Measurements from ENCODE around the gene SLC8B1. TPM values are rescaled to one million over a fixed set of nuclear protein-coding genes. Genes with fewer than 3 reads are reported as not detected.

Gene SLC8B1
- polyA plus RNA-seq, 1 donor from 2014 or later = 1.1 TPM

DNA sequence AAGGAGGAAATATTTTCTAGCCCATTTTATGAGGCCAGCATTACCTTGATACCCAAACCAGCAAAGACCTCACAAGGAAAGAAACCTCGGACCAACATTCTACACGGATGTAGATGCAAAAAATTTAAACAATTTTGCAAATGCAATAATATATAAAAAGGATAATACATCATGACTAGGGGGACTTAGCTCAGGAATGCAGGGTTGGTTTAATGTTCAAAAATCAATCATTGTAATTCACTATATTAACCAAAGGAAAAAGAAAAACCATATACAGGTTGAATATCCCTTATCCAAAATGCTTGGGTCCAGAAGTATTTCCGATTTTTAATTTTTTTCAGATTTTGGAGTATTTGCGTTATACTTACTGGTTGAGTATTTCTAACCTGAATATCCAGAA lies 80.6 kb downstream of the SLC8B1 start:
- Histone ChIP-seq H3K27ac (ENCODE audit: low read length) (no peak overlapping the region), H3K4me3 (ENCODE audit: low read length) (no peak overlapping the region), H4K20me1 (ENCODE audit: insufficient read depth) (no peaks in the 10 kb centered on the region), H3K79me2 (replicated peaks; ENCODE audit: insufficient read depth, low read length) (no peaks in the 10 kb centered on the region), H3K9me3 (ENCODE audit: low read length) (no peaks in the 10 kb centered on the region), H3F3A (ENCODE audit: insufficient read depth, low read length, poor library complexity, severe bottlenecking) (no peaks in the 10 kb centered on the region), H3K9ac (ENCODE audit: low read length) (no peak overlapping the region), H2AFZ (ENCODE audit: low read depth, low read length) (no peak overlapping the region), H3K9me2 (ENCODE audit: insufficient read depth, low read length) (no peaks in the 10 kb centered on the region), H3K27me3 (ENCODE audit: insufficient read depth, low read depth, low read length) (no peaks in the 10 kb centered on the region), H3K36me3 (ENCODE audit: insufficient read depth, low read length) (no peaks in the 10 kb centered on the region), H3K4me2 (ENCODE audit: low read length) (no peak overlapping the region)
- TF ChIP-seq, protein P1, sequence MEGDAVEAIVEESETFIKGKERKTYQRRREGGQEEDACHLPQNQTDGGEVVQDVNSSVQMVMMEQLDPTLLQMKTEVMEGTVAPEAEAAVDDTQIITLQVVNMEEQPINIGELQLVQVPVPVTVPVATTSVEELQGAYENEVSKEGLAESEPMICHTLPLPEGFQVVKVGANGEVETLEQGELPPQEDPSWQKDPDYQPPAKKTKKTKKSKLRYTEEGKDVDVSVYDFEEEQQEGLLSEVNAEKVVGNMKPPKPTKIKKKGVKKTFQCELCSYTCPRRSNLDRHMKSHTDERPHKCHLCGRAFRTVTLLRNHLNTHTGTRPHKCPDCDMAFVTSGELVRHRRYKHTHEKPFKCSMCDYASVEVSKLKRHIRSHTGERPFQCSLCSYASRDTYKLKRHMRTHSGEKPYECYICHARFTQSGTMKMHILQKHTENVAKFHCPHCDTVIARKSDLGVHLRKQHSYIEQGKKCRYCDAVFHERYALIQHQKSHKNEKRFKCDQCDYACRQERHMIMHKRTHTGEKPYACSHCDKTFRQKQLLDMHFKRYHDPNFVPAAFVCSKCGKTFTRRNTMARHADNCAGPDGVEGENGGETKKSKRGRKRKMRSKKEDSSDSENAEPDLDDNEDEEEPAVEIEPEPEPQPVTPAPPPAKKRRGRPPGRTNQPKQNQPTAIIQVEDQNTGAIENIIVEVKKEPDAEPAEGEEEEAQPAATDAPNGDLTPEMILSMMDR (IDR thresholded peaks at IDR 0.05; ENCODE audit: poor library complexity, severe bottlenecking) = no peak
- TF ChIP-seq SMC3 (conservative IDR thresholded peaks at IDR 0.05; ENCODE audit: poor library complexity) (no peak), RAD21 (conservative IDR thresholded peaks at IDR 0.05) (no peak), EZH2 (IDR thresholded peaks at IDR 0.05; ENCODE audit: borderline replicate concordance, insufficient read depth, low read length, poor library complexity, severe bottlenecking) (no peak), TAF1 (IDR thresholded peaks at IDR 0.05; ENCODE audit: low read depth) (no peak), MXI1 (conservative IDR thresholded peaks at IDR 0.05; ENCODE audit: poor library complexity, severe bottlenecking) (no peak), EP300 (conservative IDR thresholded peaks at IDR 0.05; ENCODE audit: poor library complexity, severe bottlenecking) (no peak), POLR2AphosphoS5 (IDR thresholded peaks at IDR 0.05) (no peak)
- TF ChIP-seq, protein P2, sequence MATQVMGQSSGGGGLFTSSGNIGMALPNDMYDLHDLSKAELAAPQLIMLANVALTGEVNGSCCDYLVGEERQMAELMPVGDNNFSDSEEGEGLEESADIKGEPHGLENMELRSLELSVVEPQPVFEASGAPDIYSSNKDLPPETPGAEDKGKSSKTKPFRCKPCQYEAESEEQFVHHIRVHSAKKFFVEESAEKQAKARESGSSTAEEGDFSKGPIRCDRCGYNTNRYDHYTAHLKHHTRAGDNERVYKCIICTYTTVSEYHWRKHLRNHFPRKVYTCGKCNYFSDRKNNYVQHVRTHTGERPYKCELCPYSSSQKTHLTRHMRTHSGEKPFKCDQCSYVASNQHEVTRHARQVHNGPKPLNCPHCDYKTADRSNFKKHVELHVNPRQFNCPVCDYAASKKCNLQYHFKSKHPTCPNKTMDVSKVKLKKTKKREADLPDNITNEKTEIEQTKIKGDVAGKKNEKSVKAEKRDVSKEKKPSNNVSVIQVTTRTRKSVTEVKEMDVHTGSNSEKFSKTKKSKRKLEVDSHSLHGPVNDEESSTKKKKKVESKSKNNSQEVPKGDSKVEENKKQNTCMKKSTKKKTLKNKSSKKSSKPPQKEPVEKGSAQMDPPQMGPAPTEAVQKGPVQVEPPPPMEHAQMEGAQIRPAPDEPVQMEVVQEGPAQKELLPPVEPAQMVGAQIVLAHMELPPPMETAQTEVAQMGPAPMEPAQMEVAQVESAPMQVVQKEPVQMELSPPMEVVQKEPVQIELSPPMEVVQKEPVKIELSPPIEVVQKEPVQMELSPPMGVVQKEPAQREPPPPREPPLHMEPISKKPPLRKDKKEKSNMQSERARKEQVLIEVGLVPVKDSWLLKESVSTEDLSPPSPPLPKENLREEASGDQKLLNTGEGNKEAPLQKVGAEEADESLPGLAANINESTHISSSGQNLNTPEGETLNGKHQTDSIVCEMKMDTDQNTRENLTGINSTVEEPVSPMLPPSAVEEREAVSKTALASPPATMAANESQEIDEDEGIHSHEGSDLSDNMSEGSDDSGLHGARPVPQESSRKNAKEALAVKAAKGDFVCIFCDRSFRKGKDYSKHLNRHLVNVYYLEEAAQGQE (IDR thresholded peaks at IDR 0.05; ENCODE audit: borderline replicate concordance) = no peak

DNA sequence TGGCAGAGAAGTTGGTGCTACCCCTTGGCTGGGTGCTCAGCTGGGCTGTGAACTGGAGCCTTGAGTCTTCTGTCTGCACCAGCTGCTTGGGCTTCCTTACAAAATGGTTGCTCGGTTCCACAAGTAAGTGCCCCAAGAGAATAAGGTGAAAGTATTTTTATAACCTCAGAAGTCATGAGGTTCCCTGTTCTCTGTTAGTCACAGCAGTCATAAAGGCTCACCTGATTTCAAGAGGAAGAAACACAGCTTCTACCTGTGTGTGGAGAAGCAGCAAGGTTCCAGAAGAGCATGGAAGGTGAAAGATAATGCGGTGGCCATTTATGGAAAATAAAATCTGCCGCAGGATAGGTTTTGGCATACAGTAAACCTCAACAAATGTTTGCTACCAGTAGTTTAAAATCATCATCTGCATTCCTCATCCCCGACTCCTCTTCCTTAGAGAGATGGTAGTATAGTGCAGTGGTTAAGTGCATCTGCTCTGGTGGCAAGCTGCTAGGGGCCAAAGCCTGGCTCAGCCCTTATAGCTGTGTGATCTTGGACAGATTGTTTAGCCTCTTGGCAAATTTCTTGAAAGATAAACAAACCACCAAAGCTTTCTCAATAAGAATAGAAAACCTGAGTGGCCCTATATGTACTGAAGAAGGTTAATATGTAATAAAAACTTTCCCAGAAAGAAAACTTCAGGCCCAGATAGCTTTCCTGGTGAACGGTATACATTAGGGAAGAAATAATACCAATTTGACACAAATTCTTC lies 81.2 kb downstream of the SLC8B1 start:
- no peak overlapping the region for H2AFZ ChIP-seq (ENCODE audit: low read depth, low read length)
- H3K9me2 ChIP-seq (ENCODE audit: insufficient read depth, low read length) = no peaks in the 10 kb centered on the region
- no peak overlapping the region for H3K4me3 ChIP-seq (ENCODE audit: low read length)
- H4K20me1 ChIP-seq (ENCODE audit: insufficient read depth) = no peaks in the 10 kb centered on the region
- H3F3A ChIP-seq (ENCODE audit: insufficient read depth, low read length, poor library complexity, severe bottlenecking) = no peaks in the 10 kb centered on the region
- TF ChIP-seq EZH2 (IDR thresholded peaks at IDR 0.05; ENCODE audit: borderline replicate concordance, insufficient read depth, low read length, poor library complexity, severe bottlenecking) = no peak
- TF ChIP-seq MXI1 (conservative IDR thresholded peaks at IDR 0.05; ENCODE audit: poor library complexity, severe bottlenecking) = no peak
- TF ChIP-seq SMC3 (conservative IDR thresholded peaks at IDR 0.05; ENCODE audit: poor library complexity) = no peak
- TF ChIP-seq EP300 (conservative IDR thresholded peaks at IDR 0.05; ENCODE audit: poor library complexity, severe bottlenecking) = no peak
- TF ChIP-seq, protein P2 (IDR thresholded peaks at IDR 0.05; ENCODE audit: borderline replicate concordance) = no peak
- H3K27ac ChIP-seq (ENCODE audit: low read length) = no peak overlapping the region
- no peaks in the 10 kb centered on the region for H3K36me3 ChIP-seq (ENCODE audit: insufficient read depth, low read length)
- H3K9ac ChIP-seq (ENCODE audit: low read length) = no peak overlapping the region
- H3K4me2 ChIP-seq (ENCODE audit: low read length) = no peak overlapping the region
- H3K9me3 ChIP-seq (ENCODE audit: low read length) = no peaks in the 10 kb centered on the region
- no peaks in the 10 kb centered on the region for H3K79me2 ChIP-seq (replicated peaks; ENCODE audit: insufficient read depth, low read length)
- H3K27me3 ChIP-seq (ENCODE audit: insufficient read depth, low read depth, low read length) = no peaks in the 10 kb centered on the region

Measured in neural cell (in vitro differentiated cells).